ENCODE results near the gene NEDD8.

The NEDD8 gene

DNA sequence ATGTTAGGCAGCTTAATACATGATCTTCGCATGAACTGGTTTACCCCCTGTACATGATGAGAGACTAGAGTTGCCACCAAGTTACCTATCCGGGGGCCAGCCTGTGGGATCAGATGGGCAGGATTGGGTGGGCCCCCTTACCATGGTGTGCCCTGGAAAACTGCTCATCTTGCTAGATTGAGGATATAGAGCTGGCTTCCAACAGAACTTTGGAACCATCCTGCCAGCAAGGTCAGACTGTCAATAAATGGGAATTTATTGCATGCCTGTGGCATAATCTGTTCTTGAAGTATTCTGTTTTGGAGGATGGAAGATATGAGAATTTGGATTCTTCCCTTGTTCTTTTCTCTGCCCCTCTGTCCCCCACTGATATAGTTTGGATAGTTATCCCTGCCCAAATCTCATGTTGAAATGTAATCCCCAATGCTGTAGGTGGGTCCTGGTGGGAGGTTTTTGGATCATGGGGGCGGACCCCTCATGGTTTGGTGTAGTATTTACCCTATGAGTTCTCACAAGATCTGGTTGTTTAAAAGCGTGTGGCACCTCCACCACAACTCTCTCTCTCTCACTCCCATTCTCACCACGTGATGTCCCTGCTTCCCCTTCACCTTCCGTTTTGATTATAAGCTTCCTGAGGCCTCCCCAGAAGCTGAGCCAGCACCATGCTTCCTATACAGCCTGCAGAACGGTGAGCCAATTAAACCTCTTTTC, 33.2 kb downstream of the NEDD8 start:
- FAIRE-seq: no peak
- DNase-seq (ENCODE audit: insufficient read length, low spot score): no peak

DNA sequence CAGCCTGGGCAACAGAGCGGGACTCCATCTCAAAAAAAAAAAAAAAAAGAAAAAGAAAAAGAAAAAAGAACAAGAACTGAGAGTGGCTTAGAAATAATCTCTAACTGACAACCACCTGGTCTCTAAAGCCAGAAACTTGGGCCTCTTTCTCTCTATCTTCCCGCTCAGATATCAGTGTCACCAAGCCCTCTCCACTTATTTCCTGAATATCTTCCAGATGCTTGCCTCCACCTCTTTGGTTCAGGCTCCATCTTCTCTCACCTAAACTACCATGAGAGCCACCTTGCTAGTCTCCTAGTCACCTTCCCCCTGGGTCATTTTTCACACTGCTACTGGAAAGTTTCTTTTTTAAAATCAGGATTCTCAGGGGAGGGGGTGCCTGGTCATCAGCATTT, 35.1 kb downstream of the NEDD8 start:
- no peak for DNase-seq (ENCODE audit: insufficient read length, low spot score)
- no peak for TF ChIP-seq CTCF (IDR thresholded peaks at IDR 0.05; ENCODE audit: insufficient read depth, missing control alignments)
- FAIRE-seq: no peak

More for the DNA sequence above, 33.2 kb downstream of the NEDD8 start:
- no peak for TF ChIP-seq CTCF (IDR thresholded peaks at IDR 0.05; ENCODE audit: insufficient read depth, missing control alignments)

- FAIRE-seq (no peak), DNase-seq (ENCODE audit: insufficient read length, low spot score) (no peak)
- TF ChIP-seq CTCF (IDR thresholded peaks at IDR 0.05; ENCODE audit: insufficient read depth, missing control alignments): no peak
Observed at GRCh38 chr14:24196071-24197055, 35.8 kb downstream of the NEDD8 start.

GRCh38 chr14:24195186-24196070, 36.7 kb downstream of the NEDD8 start, which contains the start of gene TM9SF1:
Gene TM9SF1, minus strand, starts transcription at chr14:24195441. Its CDS starts 422 bp downstream, at chr14:24195019.
- no peak for FAIRE-seq
- DNase-seq (ENCODE audit: insufficient read length, low spot score): peak; percentile 91
- TF ChIP-seq CTCF (IDR thresholded peaks at IDR 0.05; ENCODE audit: insufficient read depth, missing control alignments): no peak

GRCh38 chr14:24194873-24195185, 37.3 kb downstream of the NEDD8 start:
- DNase-seq (ENCODE audit: insufficient read length, low spot score): no peak
- FAIRE-seq: no peak
- TF ChIP-seq CTCF (IDR thresholded peaks at IDR 0.05; ENCODE audit: insufficient read depth, missing control alignments): no peak

DNA sequence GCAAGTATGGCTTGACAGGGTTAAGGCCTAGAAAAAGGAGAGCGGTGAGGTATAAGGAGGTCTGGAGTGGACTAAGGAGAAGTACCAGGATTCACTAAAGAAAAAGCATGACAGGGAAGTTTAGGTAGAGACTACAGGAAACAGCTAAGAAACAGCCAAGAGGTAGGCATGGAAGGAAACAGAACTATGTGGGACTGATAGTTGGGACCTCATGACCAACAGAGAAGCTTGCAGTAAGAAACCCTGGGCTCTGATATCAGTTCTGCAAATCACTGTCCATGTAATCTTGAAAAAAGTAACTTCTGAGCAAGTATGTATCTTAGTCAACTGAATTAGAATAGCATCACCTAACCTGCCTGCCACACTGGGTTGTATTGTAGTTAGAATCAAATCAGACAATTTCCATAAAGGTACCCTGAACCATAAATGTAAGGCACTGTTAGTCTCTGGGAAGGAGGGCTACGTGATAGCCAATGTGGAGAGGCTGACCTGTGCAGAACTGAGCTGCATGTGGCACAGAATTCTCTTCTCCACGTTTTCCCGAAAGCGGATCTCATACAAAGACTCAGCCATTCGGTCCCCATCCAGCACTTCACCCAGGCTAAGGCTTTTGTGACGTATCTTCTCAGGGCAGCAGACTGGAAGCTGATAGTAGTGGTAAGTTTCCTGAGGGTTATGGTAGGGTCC, 37.8 kb downstream of the NEDD8 start:
- FAIRE-seq (no peak), DNase-seq (ENCODE audit: insufficient read length, low spot score) (no peak)
- no peak for TF ChIP-seq CTCF (IDR thresholded peaks at IDR 0.05; ENCODE audit: insufficient read depth, missing control alignments)

Data from D721Med (cell line).